BJ (cell line): ENCODE results near the gene ZNF618. TPM values are rescaled to one million over a fixed set of nuclear protein-coding genes. Genes with fewer than 3 reads are reported as not detected.

ENCODE experiments used
- CTCF ChIA-PET: fragments of 350-600 bp; formaldehyde crosslinking; extraction: SDS; loops from one replicate; lab custom pipeline; 2021; ENCODE audit warnings: antibody characterized with exemption, inconsistent platforms; lab: Yijun Ruan, JAX
- POLR2A ChIA-PET: fragments of 300-600 bp; sonication (Branson Sonifier 250); formaldehyde crosslinking; extraction: SDS; loops from one replicate; lab custom pipeline; 2021; ENCODE audit warnings: antibody characterized with exemption; lab: Charles Lee
- DNase-seq: peaks from one replicate; pipeline ENCODE4 v3.0.0-alpha.2; 2011; ENCODE audit warnings: low read depth
- H3K27me3 ChIP-seq: 2 replicates; pipeline ENCODE4 v1.6.0; 2011; ENCODE audit warnings: low read length; ENCODE audit not compliant: control insufficient read depth, insufficient read depth
- H3K36me3 ChIP-seq: 2 replicates; pipeline ENCODE4 v1.5.1; 2011; ENCODE audit warnings: low read length; ENCODE audit not compliant: control insufficient read depth, insufficient read depth
- H3K4me3 ChIP-seq: 2 replicates; pipeline ENCODE4 v1.5.1; 2011; ENCODE audit warnings: low read depth, mild to moderate bottlenecking, control low read depth, low read length
- polyA plus RNA-seq: library from polyadenylated mRNA; depleted of rRNA; stranded (reverse); fragments of >200 nt; gene quantifications from 2 replicates; pipeline ENCODE4 v1.2.3, GENCODE V29; 2011
- TF ChIP-seq, protein P1 (sequence below): IDR thresholded peaks from 2 replicates; pipeline ENCODE4 v1.5.1; 2011; ENCODE audit warnings: low read depth, mild to moderate bottlenecking, control low read depth, inconsistent platforms, low read length, moderate library complexity; ENCODE audit not compliant: insufficient read depth

The ZNF618 gene
- polyA plus RNA-seq, 1 experiment: 5.4 TPM

DNA sequence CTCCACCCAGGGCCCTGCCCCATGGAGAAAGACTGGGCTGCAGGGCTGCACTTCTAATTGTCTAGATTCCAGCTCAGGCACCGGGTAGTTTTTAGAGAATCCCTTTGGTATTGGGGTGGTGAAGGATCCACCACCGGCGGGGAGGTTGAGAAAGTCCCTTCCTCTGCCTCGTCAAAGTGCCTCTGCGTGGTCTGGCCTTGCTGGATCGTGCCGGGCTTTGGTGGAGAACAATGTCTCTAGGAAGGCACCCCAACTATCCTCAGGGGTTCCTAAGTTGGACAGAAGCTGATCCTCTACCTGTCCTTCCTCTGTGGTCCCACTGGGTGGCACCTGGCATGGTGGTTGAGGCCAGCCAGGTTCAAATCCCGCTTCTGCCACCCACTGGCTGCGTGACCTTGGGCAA is 209.3 kb downstream of the ZNF618 start:
- POLR2A ChIA-PET: no interaction called here
- DNase-seq: no peak
- peaks cover 6% of the 10 kb centered on the region for H3K27me3 ChIP-seq
- CTCF ChIA-PET: interaction anchor here (0.6 to 6.2 kb wide), 3 partner anchors 11 to 206 kb away, joined by 4 to 66 read pairs (median 46); partner anchors contain the start of genes COL27A1 and KIF12
- no peak overlapping the region for H3K4me3 ChIP-seq
- H3K36me3 ChIP-seq: no peaks in the 10 kb centered on the region
- TF ChIP-seq, protein P1, sequence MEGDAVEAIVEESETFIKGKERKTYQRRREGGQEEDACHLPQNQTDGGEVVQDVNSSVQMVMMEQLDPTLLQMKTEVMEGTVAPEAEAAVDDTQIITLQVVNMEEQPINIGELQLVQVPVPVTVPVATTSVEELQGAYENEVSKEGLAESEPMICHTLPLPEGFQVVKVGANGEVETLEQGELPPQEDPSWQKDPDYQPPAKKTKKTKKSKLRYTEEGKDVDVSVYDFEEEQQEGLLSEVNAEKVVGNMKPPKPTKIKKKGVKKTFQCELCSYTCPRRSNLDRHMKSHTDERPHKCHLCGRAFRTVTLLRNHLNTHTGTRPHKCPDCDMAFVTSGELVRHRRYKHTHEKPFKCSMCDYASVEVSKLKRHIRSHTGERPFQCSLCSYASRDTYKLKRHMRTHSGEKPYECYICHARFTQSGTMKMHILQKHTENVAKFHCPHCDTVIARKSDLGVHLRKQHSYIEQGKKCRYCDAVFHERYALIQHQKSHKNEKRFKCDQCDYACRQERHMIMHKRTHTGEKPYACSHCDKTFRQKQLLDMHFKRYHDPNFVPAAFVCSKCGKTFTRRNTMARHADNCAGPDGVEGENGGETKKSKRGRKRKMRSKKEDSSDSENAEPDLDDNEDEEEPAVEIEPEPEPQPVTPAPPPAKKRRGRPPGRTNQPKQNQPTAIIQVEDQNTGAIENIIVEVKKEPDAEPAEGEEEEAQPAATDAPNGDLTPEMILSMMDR: no peak

DNA sequence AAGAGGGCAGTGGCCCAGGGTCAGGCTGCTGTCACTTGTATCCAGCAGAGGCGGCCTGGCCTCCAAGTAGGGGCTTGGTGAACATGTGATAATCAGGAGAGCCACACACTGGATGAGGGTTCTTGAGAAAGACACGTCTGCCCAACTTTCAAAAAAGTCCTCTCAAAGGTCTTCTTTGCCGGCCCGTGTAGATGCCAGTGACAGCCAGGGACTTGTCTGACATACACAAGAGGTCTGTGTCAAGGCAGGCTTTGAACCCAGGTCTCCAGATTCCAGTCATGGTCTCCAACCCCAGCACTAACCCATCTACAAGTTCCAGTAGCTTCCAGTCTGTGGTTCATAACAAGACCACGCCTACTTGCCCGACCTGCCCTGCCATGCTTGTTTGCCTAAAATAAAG is 209.9 kb downstream of the ZNF618 start:
- POLR2A ChIA-PET: no interaction called here
- CTCF ChIA-PET: interaction anchor here (6.2 kb wide), 1 partner anchor 11 kb away, joined by 66 read pairs; the partner anchor contains the start of gene KIF12
- TF ChIP-seq, protein P1: no peak
- DNase-seq: no peak
- Histone ChIP-seq H3K36me3 (no peaks in the 10 kb centered on the region), H3K27me3 (peaks cover 8% of the 10 kb centered on the region), H3K4me3 (no peak overlapping the region)

DNA sequence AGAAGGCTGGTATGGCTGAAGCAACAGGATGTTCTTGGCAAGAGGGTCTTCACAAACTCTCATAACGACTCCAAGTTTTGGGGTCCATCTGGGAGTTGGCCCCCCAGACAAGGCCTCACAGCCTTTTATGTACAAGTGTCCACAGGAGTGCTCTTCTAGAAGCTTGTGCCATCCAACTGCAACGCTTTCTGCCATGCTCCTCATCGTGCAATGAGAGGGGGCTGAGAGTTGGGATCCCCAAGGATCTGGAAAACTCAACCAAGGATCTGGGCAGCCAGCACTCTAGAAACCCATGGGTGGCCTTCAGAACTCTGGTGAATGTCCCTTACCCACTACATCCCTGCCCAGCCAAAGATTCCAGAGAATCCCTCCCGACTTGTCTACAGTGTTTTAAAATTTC is 210.5 kb downstream of the ZNF618 start:
- no peak for DNase-seq
- ChIA-PET CTCF (interaction anchor here (2.0 to 6.2 kb wide), 3 partner anchors 10 to 204 kb away, joined by 8 to 66 read pairs (median 18); partner anchors contain the start of gene KIF12), POLR2A (no interaction called here)
- Histone ChIP-seq H3K36me3 (no peaks in the 10 kb centered on the region), H3K4me3 (no peak overlapping the region), H3K27me3 (peaks cover 8% of the 10 kb centered on the region)
- TF ChIP-seq, protein P1: no peak

DNA sequence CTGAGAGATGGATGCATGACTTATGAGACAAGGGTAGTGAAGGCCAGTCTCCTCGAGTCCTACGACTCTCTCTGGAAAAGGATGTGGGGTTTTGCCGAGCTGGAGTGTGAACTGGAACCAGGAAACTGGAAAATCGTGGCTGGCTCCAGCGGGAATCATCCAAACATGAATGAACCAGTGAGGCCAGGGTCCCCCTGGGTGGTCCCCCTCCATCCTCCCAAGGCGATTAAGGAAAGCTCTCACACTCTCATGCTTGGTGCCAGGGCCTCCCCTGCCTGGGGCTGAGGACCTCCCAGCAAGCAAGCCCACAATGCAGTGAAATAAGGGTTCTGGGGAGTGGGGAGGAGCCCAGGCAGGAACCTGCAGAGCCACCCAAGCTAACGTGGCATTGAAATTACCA is 211.6 kb downstream of the ZNF618 start:
- Histone ChIP-seq H3K4me3 (no peak overlapping the region), H3K36me3 (no peaks in the 10 kb centered on the region), H3K27me3 (peaks cover 8% of the 10 kb centered on the region)
- TF ChIP-seq, protein P1: no peak
- POLR2A ChIA-PET: no interaction called here
- CTCF ChIA-PET: interaction anchor here (0.6 to 4.3 kb wide), 3 partner anchors 15 to 203 kb away, joined by 3 to 18 read pairs (median 8); no protein-coding TSS in a partner anchor
- DNase-seq: no peak

DNA sequence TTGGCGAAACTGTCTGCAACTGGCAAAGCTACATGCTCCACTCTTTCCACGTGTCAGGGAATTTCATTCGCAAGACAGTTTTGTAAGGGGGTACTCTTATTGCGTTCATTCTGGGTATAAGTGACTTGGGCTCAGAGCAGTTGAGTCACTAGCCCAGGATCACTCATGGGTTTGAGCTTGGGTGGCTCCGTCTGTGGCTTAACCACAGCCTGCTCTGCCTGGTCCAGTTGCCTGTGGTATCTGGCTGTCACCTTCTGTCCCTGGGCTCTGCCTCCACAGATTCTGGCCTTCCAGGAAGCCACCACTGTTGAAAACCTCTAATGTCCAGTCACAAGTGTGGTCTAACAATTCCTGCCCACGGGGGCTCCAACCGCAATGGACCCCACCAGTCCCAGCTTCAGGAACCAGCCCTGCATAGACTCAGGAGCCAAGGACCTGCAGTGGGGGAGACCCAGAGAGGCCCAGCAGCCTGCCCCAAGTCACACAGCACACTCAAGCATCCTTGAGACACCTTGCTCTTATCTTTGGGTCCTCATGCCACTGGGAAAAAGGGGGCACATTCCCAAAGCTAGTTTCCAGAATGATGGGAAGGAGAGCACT is 212.6 kb downstream of the ZNF618 start:
- Histone ChIP-seq H3K4me3 (no peak overlapping the region), H3K36me3 (no peaks in the 10 kb centered on the region), H3K27me3 (peaks cover 10% of the 10 kb centered on the region)
- TF ChIP-seq, protein P1: no peak
- ChIA-PET CTCF (interaction anchor here (1.8 to 4.3 kb wide), 2 partner anchors 19 to 202 kb away, joined by 8 to 18 read pairs (median 9); no protein-coding TSS in a partner anchor), POLR2A (no interaction called here)
- no peak for DNase-seq
